Esophagus muscularis mucosa (tissue), 4 donors: ENCODE results near the gene DRC7. TPM values are rescaled to one million over a fixed set of nuclear protein-coding genes. Genes with fewer than 3 reads are reported as not detected.
"Not testable (repeated sequence)": the region's sequence is repeated elsewhere in the genome, so short reads cannot be mapped to it uniquely, and the experiment has no call there.

ENCODE experiments used
- DNase-seq: peaks from one replicate; pipeline ENCODE4 v3.0.0-alpha.2; 2017; ENCODE audit errors: extremely low spot score
- H3K27ac ChIP-seq, 4 donors: fragments of 200-600 bp; sonication (generic); replicated peaks in 1 of 4; 1 replicate in 3 of 4; 2 replicates in 1 of 4; pipeline ENCODE4 v1.5.1; 2016 to 2019; ENCODE audit warnings: mild to moderate bottlenecking in 1 of 4
- H3K27me3 ChIP-seq, 4 donors: fragments of 200-600 bp; sonication (generic); one replicate each; pipeline versions ENCODE4 v1.5.1 to v1.6.0; 2016 to 2019
- H3K36me3 ChIP-seq, 4 donors: fragments of 200-600 bp; sonication (generic); one replicate each; pipeline ENCODE4 v1.5.1; 2016 to 2019
- H3K4me1 ChIP-seq, 4 donors: fragments of 200-600 bp; sonication (generic); one replicate each; pipeline ENCODE4 v1.5.1; 2016 to 2019
- H3K4me3 ChIP-seq, 4 donors: fragments of 200-600 bp; sonication (generic); 1 replicate in 2 of 4; 2 replicates in 2 of 4; pipeline ENCODE4 v1.5.1; 2016 to 2019; ENCODE audit warnings: mild to moderate bottlenecking in 4 of 4, moderate library complexity in 1 of 4
- H3K9me3 ChIP-seq, 4 donors: fragments of 200-600 bp; sonication (generic); 1 replicate in 3 of 4; 2 replicates in 1 of 4; pipeline ENCODE4 v1.5.1; 2016 to 2019
- EP300 ChIP-seq: sonication (generic); formaldehyde crosslinking; IDR thresholded peaks from one replicate; pipeline ENCODE4 v1.6.1; 2017; ENCODE audit warnings: antibody characterized with exemption
- POLR2A ChIP-seq: fragments of 450-650 bp; IDR thresholded peaks from one replicate; pipeline ENCODE4 v1.6.1; 2017; ENCODE audit warnings: antibody characterized with exemption, moderate library complexity, mild to moderate bottlenecking, low read depth
- POLR2AphosphoS5 ChIP-seq, 2 donors: sonication (generic); formaldehyde crosslinking; IDR thresholded peaks; one replicate each; pipeline ENCODE4 v1.6.1; 2017; ENCODE audit warnings: antibody characterized with exemption in 2 of 2
- WGBS: methylation state at CpG from one replicate; pipeline ENCODE4 v1.1.5; 2018; 5-methylcytosine and 5-hydroxymethylcytosine counted together
- intact Hi-C: fragments of 100-400 bp; cut with DNase I; formaldehyde crosslinking; loops from one replicate; pipeline ENCODE4 v1.15.1; 2023
- total RNA-seq, 4 donors: library from RNA; depleted of rRNA; stranded (reverse); fragments of >200 nt; gene quantifications; one replicate each; pipeline versions ENCODE4 v1.1.0 to v1.2.1, GENCODE V29; 2016
- TF ChIP-seq, protein P1 (sequence below), 3 experiments: fragments of 200-600 bp in 2 of 3; fragments of 450-650 bp in 1 of 3; sonication (generic) in 2 of 3; IDR thresholded peaks; one replicate each; pipeline ENCODE4 v1.5.1; 2017 to 2019; ENCODE audit warnings: antibody characterized with exemption in 3 of 3, mild to moderate bottlenecking in 2 of 3, moderate library complexity in 1 of 3

Gene DRC7
- total RNA-seq, 4 donors from 2014 or later, result under 0.01 to 0.17 TPM; not detected in 2

DNA sequence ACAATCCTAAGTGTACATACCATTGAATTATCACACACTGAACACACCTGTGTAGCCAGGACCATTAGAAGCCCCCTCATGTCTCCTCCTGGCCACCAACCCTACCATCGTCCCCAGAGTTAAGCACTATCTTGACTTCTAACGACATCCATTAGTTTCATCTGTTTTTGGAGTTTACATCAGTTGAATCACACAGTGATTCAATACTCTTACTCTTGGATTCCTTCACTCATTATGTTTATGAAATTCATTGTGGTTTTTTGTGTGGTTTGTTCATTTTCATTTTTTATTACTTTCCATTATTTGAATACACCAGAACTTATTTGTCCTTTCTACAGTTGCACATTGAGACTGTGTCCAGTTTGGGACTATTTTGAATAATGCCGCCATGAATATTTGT, 13.6 kb downstream of the DRC7 start:
- Histone ChIP-seq H3K9me3 (no peaks in the 10 kb centered on the region), H3K4me1 (no peaks in the 10 kb centered on the region), H3K4me3 (no peak overlapping the region), H3K27ac (no peak overlapping the region), H3K27me3 (no peaks in the 10 kb centered on the region), H3K36me3 (no peaks in the 10 kb centered on the region)
- DNase-seq, result no peak
- intact Hi-C loops, result no loop called here
- TF ChIP-seq, protein P1, sequence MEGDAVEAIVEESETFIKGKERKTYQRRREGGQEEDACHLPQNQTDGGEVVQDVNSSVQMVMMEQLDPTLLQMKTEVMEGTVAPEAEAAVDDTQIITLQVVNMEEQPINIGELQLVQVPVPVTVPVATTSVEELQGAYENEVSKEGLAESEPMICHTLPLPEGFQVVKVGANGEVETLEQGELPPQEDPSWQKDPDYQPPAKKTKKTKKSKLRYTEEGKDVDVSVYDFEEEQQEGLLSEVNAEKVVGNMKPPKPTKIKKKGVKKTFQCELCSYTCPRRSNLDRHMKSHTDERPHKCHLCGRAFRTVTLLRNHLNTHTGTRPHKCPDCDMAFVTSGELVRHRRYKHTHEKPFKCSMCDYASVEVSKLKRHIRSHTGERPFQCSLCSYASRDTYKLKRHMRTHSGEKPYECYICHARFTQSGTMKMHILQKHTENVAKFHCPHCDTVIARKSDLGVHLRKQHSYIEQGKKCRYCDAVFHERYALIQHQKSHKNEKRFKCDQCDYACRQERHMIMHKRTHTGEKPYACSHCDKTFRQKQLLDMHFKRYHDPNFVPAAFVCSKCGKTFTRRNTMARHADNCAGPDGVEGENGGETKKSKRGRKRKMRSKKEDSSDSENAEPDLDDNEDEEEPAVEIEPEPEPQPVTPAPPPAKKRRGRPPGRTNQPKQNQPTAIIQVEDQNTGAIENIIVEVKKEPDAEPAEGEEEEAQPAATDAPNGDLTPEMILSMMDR (IDR thresholded peaks at IDR 0.05), result no peak
- no peak for TF ChIP-seq EP300
- no peak for TF ChIP-seq POLR2AphosphoS5 (IDR thresholded peaks at IDR 0.05)
- no peak for TF ChIP-seq POLR2A
- WGBS, result 96% methylated on average over 3 of the region's 3 CpGs

DNA sequence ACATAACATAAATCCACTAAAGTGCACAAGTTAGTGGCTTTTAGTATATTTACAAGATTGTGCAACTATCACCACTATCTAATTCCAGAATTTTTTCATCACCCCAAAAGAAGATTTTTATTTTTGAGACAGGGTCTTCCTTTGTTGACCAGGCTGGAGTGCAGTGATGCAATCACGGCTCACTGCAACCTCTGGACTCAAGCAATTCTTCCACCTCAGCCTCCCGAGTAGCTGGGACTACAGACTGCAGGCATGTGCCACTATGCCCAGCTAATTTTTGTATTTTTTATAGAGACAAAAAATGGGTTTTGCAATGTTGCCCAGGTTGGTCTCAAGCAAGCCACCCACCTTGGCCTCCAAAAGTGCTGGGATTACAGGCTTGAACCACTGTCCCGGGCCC, 15.1 kb downstream of the DRC7 start:
- TF ChIP-seq, protein P1 (IDR thresholded peaks at IDR 0.05), result no peak
- TF ChIP-seq POLR2AphosphoS5 (IDR thresholded peaks at IDR 0.05) (no peak), POLR2A (no peak), EP300 (no peak)
- H3K27ac ChIP-seq, result no peak overlapping the region
- H3K9me3 ChIP-seq, result no peaks in the 10 kb centered on the region
- DNase-seq, result no peak
- H3K36me3 ChIP-seq, result no peaks in the 10 kb centered on the region
- no peak overlapping the region for H3K4me3 ChIP-seq
- intact Hi-C loops, result loop anchor here (10.0 kb wide), 1 partner anchor 135 kb away; no protein-coding TSS in a partner anchor
- no peaks in the 10 kb centered on the region for H3K4me1 ChIP-seq
- H3K27me3 ChIP-seq, result no peaks in the 10 kb centered on the region
- WGBS, result 87% methylated on average over 3 of the region's 3 CpGs

DNA sequence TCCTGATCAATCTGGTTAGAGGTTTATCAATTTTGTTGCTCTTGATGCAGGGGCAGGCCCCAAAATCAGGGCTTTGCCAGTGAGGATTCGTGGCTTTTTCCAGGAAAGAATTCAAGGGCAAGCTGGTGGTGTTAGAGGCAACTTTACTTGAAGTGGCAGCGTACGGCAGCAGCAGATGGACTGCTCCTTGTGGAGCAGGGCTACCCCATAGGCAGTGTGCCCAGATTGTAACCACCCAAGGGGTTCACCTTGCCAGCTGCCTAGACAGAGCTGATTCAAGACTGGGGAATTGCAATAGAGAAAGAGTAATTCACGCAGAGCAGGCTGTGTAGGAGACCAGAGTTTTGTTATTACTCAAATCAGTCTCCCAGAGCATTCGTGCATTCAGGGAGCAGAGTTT, 16.7 kb downstream of the DRC7 start:
- Histone ChIP-seq H3K9me3 (no peaks in the 10 kb centered on the region), H3K4me3 (no peak overlapping the region), H3K36me3 (no peaks in the 10 kb centered on the region), H3K27ac (no peak overlapping the region), H3K4me1 (no peaks in the 10 kb centered on the region), H3K27me3 (no peaks in the 10 kb centered on the region)
- TF ChIP-seq POLR2AphosphoS5 (IDR thresholded peaks at IDR 0.05), result no peak
- intact Hi-C loops, result loop anchor here (10.0 kb wide), 1 partner anchor 137 kb away; no protein-coding TSS in a partner anchor
- 83% methylated on average over 5 of the region's 5 CpGs for WGBS
- no peak for DNase-seq

DNA sequence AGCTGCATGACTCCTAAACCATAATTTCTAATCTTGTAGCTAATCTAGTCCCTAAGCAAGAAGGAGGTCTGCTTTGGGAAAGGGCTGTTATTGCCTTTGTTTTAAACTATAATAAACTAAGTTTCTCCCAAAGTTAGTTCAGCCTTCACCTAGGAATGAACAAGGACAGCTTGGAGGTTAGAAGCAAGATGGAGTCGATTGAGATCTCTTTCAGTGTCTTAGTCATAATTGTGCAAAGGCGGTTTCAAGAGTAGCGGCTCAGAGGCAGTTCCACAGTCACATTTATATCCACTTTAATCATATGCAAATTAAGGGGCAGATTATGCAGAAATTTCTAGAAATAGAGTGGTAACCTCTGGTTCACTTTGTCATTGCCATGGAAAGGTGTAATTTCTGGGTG, 17.4 kb downstream of the DRC7 start:
- H3K36me3 ChIP-seq, result no peaks in the 10 kb centered on the region
- no peak for DNase-seq
- TF ChIP-seq POLR2A, result no peak
- no peak for TF ChIP-seq EP300
- no peak for TF ChIP-seq POLR2AphosphoS5 (IDR thresholded peaks at IDR 0.05)
- TF ChIP-seq, protein P1 (IDR thresholded peaks at IDR 0.05), result no peak
- H3K4me1 ChIP-seq, result no peaks in the 10 kb centered on the region
- H3K27ac ChIP-seq, result no peak overlapping the region
- no peaks in the 10 kb centered on the region for H3K9me3 ChIP-seq
- 98% methylated on average over 3 of the region's 3 CpGs for WGBS
- intact Hi-C loops, result loop anchor here (10.0 kb wide), 1 partner anchor 137 kb away; no protein-coding TSS in a partner anchor
- H3K27me3 ChIP-seq, result no peaks in the 10 kb centered on the region
- no peak overlapping the region for H3K4me3 ChIP-seq

DNA sequence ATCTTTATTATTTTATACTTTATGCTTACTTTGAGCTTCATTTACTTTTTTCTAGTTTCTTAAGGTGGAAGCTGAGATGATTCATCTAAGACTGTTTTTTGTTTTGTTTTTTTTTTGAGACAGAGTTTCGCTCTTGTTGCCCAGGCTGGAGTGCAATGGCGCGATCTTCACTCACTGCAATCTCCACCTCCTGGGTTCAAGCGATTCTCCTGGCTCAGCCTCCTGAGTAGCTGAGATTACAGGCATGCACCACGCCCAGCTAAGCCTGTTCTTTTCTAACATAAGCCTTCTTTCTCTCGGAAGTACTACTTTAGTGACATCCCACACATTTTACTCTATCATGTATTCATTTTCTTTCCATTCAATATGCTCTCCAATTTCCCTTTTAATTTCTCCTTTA, 18.0 kb downstream of the DRC7 start:
- not testable (repeated sequence) for H3K27me3 ChIP-seq, H3K4me1 ChIP-seq, H3K9me3 ChIP-seq, H3K4me3 ChIP-seq, H3K36me3 ChIP-seq, DNase-seq, H3K27ac ChIP-seq
- WGBS, result 80% methylated on average over 6 of the region's 6 CpGs
- intact Hi-C loops, result loop anchor here (10.0 kb wide), 1 partner anchor 138 kb away; no protein-coding TSS in a partner anchor

DNA sequence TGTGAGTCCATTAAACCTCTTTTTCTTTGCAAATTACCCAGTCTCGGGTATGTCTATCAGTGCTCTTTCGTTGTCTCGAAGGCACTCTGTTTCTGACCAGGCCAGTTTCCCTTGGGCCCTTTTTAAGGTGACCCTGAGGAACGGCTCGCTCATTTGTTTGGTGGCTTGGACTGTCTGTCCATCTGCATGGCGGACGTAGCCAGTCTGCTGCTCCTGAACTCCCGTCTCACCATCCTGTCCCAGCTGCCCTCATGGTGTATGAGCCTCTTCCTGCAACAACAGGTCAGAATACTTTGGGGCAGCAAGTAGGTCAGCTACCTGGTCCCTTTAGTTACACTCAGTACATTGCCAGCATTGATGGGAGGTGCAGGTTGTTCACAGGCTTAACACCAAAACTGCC, 19.0 kb downstream of the DRC7 start:
- no peak for TF ChIP-seq EP300
- TF ChIP-seq POLR2AphosphoS5 (IDR thresholded peaks at IDR 0.05), result no peak
- intact Hi-C loops, result loop anchor here (10.0 kb wide), 1 partner anchor 139 kb away; no protein-coding TSS in a partner anchor

More for the DNA sequence above, 19.0 kb downstream of the DRC7 start:
- Histone ChIP-seq H3K4me3 (no peak overlapping the region), H3K9me3 (no peaks in the 10 kb centered on the region), H3K27ac (no peak overlapping the region), H3K27me3 (peaks cover 0 to 10% (median 0%) of the 10 kb centered on the region in 4 donors), H3K36me3 (no peaks in the 10 kb centered on the region), H3K4me1 (no peaks in the 10 kb centered on the region)
- DNase-seq, result no peak
- WGBS, result 81% methylated on average over 8 of the region's 8 CpGs
